GM12872 (cell line): ENCODE results near the gene RRP1.

Experiments
- CTCF ChIP-seq: IDR thresholded peaks from 3 replicates; pipeline ENCODE4 v1.5.1; 2011; ENCODE audit warnings: low read depth, mild to moderate bottlenecking, low read length, moderate library complexity; ENCODE audit not compliant: insufficient read depth

Gene RRP1

GRCh38 chr21:43767984-43768867 lies 21.2 kb upstream of the RRP1 start:
- no peak for TF ChIP-seq CTCF

GRCh38 chr21:43768868-43769167 lies 20.6 kb upstream of the RRP1 start:
- TF ChIP-seq CTCF, result no peak

- no peak for TF ChIP-seq CTCF
Measured at GRCh38 chr21:43769325-43769958, 19.9 kb upstream of the RRP1 start.

- no peak for TF ChIP-seq CTCF
Measured at GRCh38 chr21:43770066-43770655, 19.2 kb upstream of the RRP1 start.

GRCh38 chr21:43771199-43771675 lies 18.1 kb upstream of the RRP1 start:
- no peak for TF ChIP-seq CTCF

GRCh38 chr21:43771698-43772424 lies 17.5 kb upstream of the RRP1 start:
- TF ChIP-seq CTCF, result no peak

GRCh38 chr21:43772425-43772821 lies 17.0 kb upstream of the RRP1 start:
- TF ChIP-seq CTCF, result no peak
